GM12878 (cell line): ENCODE results near the gene AKAP13. TPM values are rescaled to one million over a fixed set of nuclear protein-coding genes. Genes with fewer than 3 reads are reported as not detected.

ENCODE experiments used
- ATAC-seq: fragments of 200-7000 bp; cut with Tn5 transposase; 3 replicates; pipeline ENCODE4 v1.9.1; 2020; ENCODE audit warnings: mild to moderate bottlenecking, moderate library complexity
- BruUV-seq: library from RNA; stranded (reverse); fragments of 400-500 nt; replicated peaks from 2 replicates; lab custom pipeline; 2021; lab: Mats Ljungman, UMichigan
- CTCF ChIA-PET: fragments of 300-600 bp; sonication (Branson Sonifier 250); formaldehyde crosslinking; extraction: SDS; loops from one replicate; lab custom pipeline; 2021; ENCODE audit warnings: inconsistent platforms; lab: Yijun Ruan, JAX
- POLR2A ChIA-PET: fragments of 350-600 bp; formaldehyde crosslinking; extraction: SDS; loops from one replicate; lab custom pipeline; 2021; ENCODE audit warnings: inconsistent platforms; lab: Charles Lee
- RAD21 ChIA-PET: fragments of 300-600 bp; sonication (Branson Sonifier 250); formaldehyde crosslinking; loops from one replicate; lab custom pipeline; 2023; ENCODE audit warnings: antibody characterized with exemption; ENCODE audit not compliant: unreplicated experiment; lab: Charles Lee
- SMC1A ChIA-PET: fragments of 300-600 bp; sonication (Branson Sonifier 250); formaldehyde crosslinking; loops from one replicate; lab custom pipeline; 2023; ENCODE audit not compliant: unreplicated experiment, uncharacterized antibody; lab: Charles Lee
- DNase-seq: peaks from one replicate; pipeline ENCODE4 v3.0.0-alpha.2; 2011; ENCODE audit warnings: low read depth, low spot score
- FAIRE-seq: peaks from 3 replicates; lab custom pipeline; 2011; peaks lifted over from hg19 to GRCh38; lab: Jason Lieb, UNC
- H2AFZ ChIP-seq: 2 replicates; pipeline ENCODE4 v1.6.0; 2011; ENCODE audit warnings: low read depth, low read length, control low read depth; ENCODE audit not compliant: control insufficient read depth
- H3K27ac ChIP-seq: 2 replicates; pipeline ENCODE4 v1.5.1; 2011; ENCODE audit warnings: control low read depth; ENCODE audit not compliant: control insufficient read depth, insufficient read depth
- H3K27me3 ChIP-seq, 2 experiments: replicated peaks in 1 of 2; 2 replicates each; pipeline versions ENCODE4 v1.6.0 to v1.6.1; 2011; ENCODE audit warnings: low read length in 1 of 2; ENCODE audit not compliant: control insufficient read depth in 2 of 2, insufficient read depth in 2 of 2
- H3K36me3 ChIP-seq, 2 experiments: 2 replicates each; pipeline ENCODE4 v1.5.1; 2011; ENCODE audit warnings: low read length in 1 of 2; ENCODE audit not compliant: control insufficient read depth in 2 of 2, insufficient read depth in 2 of 2
- H3K4me1 ChIP-seq: 2 replicates; pipeline ENCODE4 v1.6.1; 2011; ENCODE audit warnings: mild to moderate bottlenecking, low read length, moderate library complexity, mixed read lengths; ENCODE audit not compliant: control insufficient read depth, insufficient read depth
- H3K4me2 ChIP-seq: 2 replicates; pipeline ENCODE4 v1.6.0; 2011; ENCODE audit warnings: control low read depth; ENCODE audit not compliant: control insufficient read depth, insufficient read depth
- H3K4me3 ChIP-seq: fragments of 200-600 bp; sonication (generic); 2 replicates; pipeline ENCODE4 v1.5.1; 2016
- H3K79me2 ChIP-seq: 2 replicates; pipeline ENCODE4 v1.6.0; 2011; ENCODE audit warnings: low read length; ENCODE audit not compliant: control insufficient read depth, insufficient read depth
- H3K9ac ChIP-seq: 2 replicates; pipeline ENCODE4 v1.8.0; 2011; ENCODE audit warnings: low read length, control low read depth, mixed read lengths; ENCODE audit not compliant: control insufficient read depth, insufficient read depth
- H3K9me3 ChIP-seq: replicated peaks from 3 replicates; pipeline ENCODE4 v1.5.1; 2011; ENCODE audit warnings: mild to moderate bottlenecking, low read length; ENCODE audit not compliant: control insufficient read depth, insufficient read depth
- H4K20me1 ChIP-seq: 2 replicates; pipeline ENCODE4 v1.6.0; 2011; ENCODE audit not compliant: control insufficient read depth, insufficient read depth
- BCL11A ChIP-seq: IDR thresholded peaks from 2 replicates; pipeline ENCODE4 v1.6.1; 2011; ENCODE audit warnings: low read depth, low read length
- CBX3 ChIP-seq: fragments of 200-600 bp; sonication (generic); IDR thresholded peaks from 2 replicates; pipeline ENCODE4 v1.6.1; 2016; ENCODE audit warnings: low read depth, borderline replicate concordance
- FOXM1 ChIP-seq: IDR thresholded peaks from 2 replicates; pipeline ENCODE4 v1.6.1; 2012; ENCODE audit warnings: low read depth, mild to moderate bottlenecking, inconsistent platforms, low read length, moderate library complexity
- GABPA ChIP-seq: IDR thresholded peaks from 2 replicates; pipeline ENCODE4 v1.6.1; 2014; ENCODE audit warnings: antibody characterized with exemption, low read depth, mild to moderate bottlenecking, inconsistent platforms
- JUND ChIP-seq: IDR thresholded peaks from 2 replicates; pipeline ENCODE4 v1.6.1; 2012; ENCODE audit warnings: low read depth, mild to moderate bottlenecking, low read length, improper control_type of control experiment, moderate library complexity
- KAT2A ChIP-seq: conservative IDR thresholded peaks from 2 replicates; pipeline ENCODE4 v1.6.1; 2011; ENCODE audit warnings: low read depth, low read length; ENCODE audit not compliant: control insufficient read depth
- NFIC ChIP-seq: IDR thresholded peaks from 2 replicates; pipeline ENCODE4 v1.6.1; 2012; ENCODE audit warnings: low read depth, mild to moderate bottlenecking, inconsistent platforms, low read length, moderate library complexity
- PAX5 ChIP-seq: IDR thresholded peaks from 2 replicates; pipeline ENCODE4 v1.6.1; 2011; ENCODE audit warnings: low read depth, low read length, borderline replicate concordance
- RUNX3 ChIP-seq: IDR thresholded peaks from 2 replicates; pipeline ENCODE4 v1.6.1; 2012; ENCODE audit warnings: low read length, inconsistent platforms
- SMARCA5 ChIP-seq: fragments of 450-650 bp; IDR thresholded peaks from 2 replicates; pipeline ENCODE4 v1.6.1; 2017; ENCODE audit warnings: mild to moderate bottlenecking
- ZNF592 ChIP-seq: fragments of 450-650 bp; IDR thresholded peaks from 2 replicates; pipeline ENCODE4 v1.6.1; 2017; ENCODE audit warnings: mild to moderate bottlenecking, moderate library complexity
- WGBS: methylation state at CpG from one replicate; pipeline ENCODE4 v1.1.6; 2016; ENCODE audit warnings: low lambda C conversion rate; ENCODE audit not compliant: insufficient replicate concordance, insufficient coverage; ENCODE audit errors: missing lambda C conversion rate; 5-methylcytosine and 5-hydroxymethylcytosine counted together
- in situ Hi-C: fragments of 300-500 bp; cut with MboI; formaldehyde crosslinking; loops from 9 replicates; pipeline ENCODE4 v1.14.3; 2018; ENCODE audit warnings: mixed read lengths
- intact Hi-C: fragments of 100-400 bp; cut with micrococcal nuclease; formaldehyde crosslinking; loops from one replicate; pipeline ENCODE4 v1.14.2; 2022; ENCODE audit not compliant: unreplicated experiment
- polyA plus RNA-seq, 11 experiments: library from polyadenylated mRNA; depleted of rRNA in 4 of 11; unstranded in 6 of 11; stranded (reverse) in 5 of 11; fragments of >200 nt; fragmentation: Nextera tagmentation in 4 of 11; fragmentation: Illumina TruSeq in 1 of 11; extraction: Ambion mirVana in 4 of 11; extraction: Trizol in 1 of 11; gene quantifications; 1 replicate in 1 of 11; 2 replicates in 10 of 11; pipeline versions ENCODE4 v1.2.1 to v1.2.3, GENCODE V29; 2011 to 2016; ENCODE audit warnings: inconsistent platforms in 2 of 11, missing spikeins in 2 of 11, low read depth in 1 of 11
- total RNA-seq, 4 experiments: library from RNA; depleted of rRNA in 3 of 4; stranded (reverse); fragments of >200 nt in 3 of 4; fragmentation: Illumina TruSeq in 1 of 4; extraction: Trizol in 1 of 4; gene quantifications; 2 replicates each; pipeline versions ENCODE4 v1.2.1 to v1.2.3, GENCODE V29; 2013 to 2021
- TF ChIP-seq, protein P1 (sequence below): IDR thresholded peaks from 2 replicates; pipeline ENCODE4 v1.6.1; 2012; ENCODE audit warnings: low read depth, low read length, improper control_type of control experiment
- TF ChIP-seq, protein P2 (sequence below): IDR thresholded peaks from 2 replicates; pipeline ENCODE4 v1.6.1; 2011; ENCODE audit warnings: mild to moderate bottlenecking, low read depth, low read length, moderate library complexity; ENCODE audit not compliant: insufficient replicate concordance
- TF ChIP-seq, protein P3 (sequence below): fragments of 450-650 bp; IDR thresholded peaks from 2 replicates; pipeline ENCODE4 v1.6.1; 2017; ENCODE audit warnings: borderline replicate concordance

Gene AKAP13
- total and polyA plus RNA-seq, 10 of the 15 experiments (the other 5 are each of a cell fraction or from before 2014, with no cell fraction given): 14.4 to 74.9 (median 55.1) TPM

GRCh38 chr15:85488997-85489396 is 108.6 kb downstream of the AKAP13 start (continued):
- TF ChIP-seq, protein P1, sequence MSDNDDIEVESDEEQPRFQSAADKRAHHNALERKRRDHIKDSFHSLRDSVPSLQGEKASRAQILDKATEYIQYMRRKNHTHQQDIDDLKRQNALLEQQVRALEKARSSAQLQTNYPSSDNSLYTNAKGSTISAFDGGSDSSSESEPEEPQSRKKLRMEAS: no peak
- TF ChIP-seq CBX3 (no peak), SMARCA5 (no peak), KAT2A (no peak), JUND (no peak)
- TF ChIP-seq, protein P2, sequence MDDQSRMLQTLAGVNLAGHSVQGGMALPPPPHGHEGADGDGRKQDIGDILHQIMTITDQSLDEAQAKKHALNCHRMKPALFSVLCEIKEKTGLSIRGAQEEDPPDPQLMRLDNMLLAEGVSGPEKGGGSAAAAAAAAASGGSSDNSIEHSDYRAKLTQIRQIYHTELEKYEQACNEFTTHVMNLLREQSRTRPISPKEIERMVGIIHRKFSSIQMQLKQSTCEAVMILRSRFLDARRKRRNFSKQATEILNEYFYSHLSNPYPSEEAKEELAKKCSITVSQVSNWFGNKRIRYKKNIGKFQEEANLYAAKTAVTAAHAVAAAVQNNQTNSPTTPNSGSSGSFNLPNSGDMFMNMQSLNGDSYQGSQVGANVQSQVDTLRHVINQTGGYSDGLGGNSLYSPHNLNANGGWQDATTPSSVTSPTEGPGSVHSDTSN: no peak

GRCh38 chr15:85489773-85490493 is 109.5 kb downstream of the AKAP13 start:
- no peaks in the 10 kb centered on the region; the same call in 1 of the 2 replicates for H4K20me1 ChIP-seq
- peak; percentile 85 for ATAC-seq
- WGBS: 2% methylated on average over 3 of the region's 3 CpGs
- H3K36me3 ChIP-seq: no peaks in the 10 kb centered on the region; a peak in 1 of 4 replicates
- H3K27me3 ChIP-seq: no peaks in the 10 kb centered on the region
- SMC1A ChIA-PET: interaction anchor here (0.7 to 7.5 kb wide), 24 partner anchors 12 to 774 kb away, joined by 3 to 147 read pairs (median 4); partner anchors contain the start of gene SEC11A
- no peak overlapping the region for H2AFZ ChIP-seq
- DNase-seq: no peak
- RAD21 ChIA-PET: interaction anchor here (0.6 to 7.1 kb wide), 19 partner anchors 13 to 201 kb away, joined by 3 to 75 read pairs (median 5); no protein-coding TSS in a partner anchor
- H3K27ac ChIP-seq: no peak overlapping the region
- H3K9me3 ChIP-seq: no peaks in the 10 kb centered on the region
- CTCF ChIA-PET: interaction anchor here (0.6 to 9.5 kb wide), 26 partner anchors 8 to 733 kb away, joined by 3 to 170 read pairs (median 5); no protein-coding TSS in a partner anchor
- intact Hi-C loops (loop anchor here (1.0 to 10.0 kb wide), 4 partner anchors 94 to 222 kb away; no protein-coding TSS in a partner anchor), in situ Hi-C loops (no loop called here)
- BruUV-seq: no TSS peak
- POLR2A ChIA-PET: interaction anchor here (0.8 to 1.7 kb wide), 6 partner anchors 15 to 187 kb away, joined by 3 to 5 read pairs (median 4); no protein-coding TSS in a partner anchor
- FAIRE-seq: no peak
- peaks cover 11% of the 10 kb centered on the region for H3K79me2 ChIP-seq
- no peak overlapping the region for H3K4me3 ChIP-seq
- peak overlapping the region; percentile 23 for H3K4me2 ChIP-seq
- H3K4me1 ChIP-seq: peaks cover 18% of the 10 kb centered on the region
- H3K9ac ChIP-seq: no peak overlapping the region
- TF ChIP-seq FOXM1 (peak; percentile 72; the same call in 1 of the 2 replicates), PAX5 (peak; percentile 81), ZNF592 (peak; percentile 92; the same call in 1 of the 2 replicates), NFIC (peak; percentile 76; the same call in 1 of the 2 replicates), GABPA (no peak), RUNX3 (peak; percentile 78), BCL11A (peak; percentile 75; the same call in 1 of the 2 replicates)
- TF ChIP-seq, protein P3, sequence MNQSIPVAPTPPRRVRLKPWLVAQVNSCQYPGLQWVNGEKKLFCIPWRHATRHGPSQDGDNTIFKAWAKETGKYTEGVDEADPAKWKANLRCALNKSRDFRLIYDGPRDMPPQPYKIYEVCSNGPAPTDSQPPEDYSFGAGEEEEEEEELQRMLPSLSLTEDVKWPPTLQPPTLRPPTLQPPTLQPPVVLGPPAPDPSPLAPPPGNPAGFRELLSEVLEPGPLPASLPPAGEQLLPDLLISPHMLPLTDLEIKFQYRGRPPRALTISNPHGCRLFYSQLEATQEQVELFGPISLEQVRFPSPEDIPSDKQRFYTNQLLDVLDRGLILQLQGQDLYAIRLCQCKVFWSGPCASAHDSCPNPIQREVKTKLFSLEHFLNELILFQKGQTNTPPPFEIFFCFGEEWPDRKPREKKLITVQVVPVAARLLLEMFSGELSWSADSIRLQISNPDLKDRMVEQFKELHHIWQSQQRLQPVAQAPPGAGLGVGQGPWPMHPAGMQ: no peak
